Lower lobe of right lung (tissue), 2 donors: ENCODE results near the gene GCC1. TPM values are rescaled to one million over a fixed set of nuclear protein-coding genes. Genes with fewer than 3 reads are reported as not detected.

ENCODE experiments used
- ATAC-seq, 2 donors: fragments of 200-7000 bp; cut with Tn5 transposase; one replicate each; pipeline ENCODE4 v1.9.1; 2020 to 2022; ENCODE audit warnings: mild to moderate bottlenecking in 2 of 2, moderate library complexity in 2 of 2
- DNase-seq: peaks from one replicate; pipeline ENCODE4 v3.0.0-alpha.2; 2020
- H3K27ac ChIP-seq: fragments of 200-600 bp; one replicate; pipeline ENCODE4 v1.8.0; 2022
- H3K27me3 ChIP-seq: fragments of 200-600 bp; one replicate; pipeline ENCODE4 v1.8.0; 2022; ENCODE audit warnings: low read depth
- H3K36me3 ChIP-seq: fragments of 200-600 bp; one replicate; pipeline ENCODE4 v1.8.0; 2022; ENCODE audit warnings: mild to moderate bottlenecking
- H3K4me1 ChIP-seq: fragments of 200-600 bp; one replicate; pipeline ENCODE4 v1.8.0; 2022
- H3K4me3 ChIP-seq: fragments of 200-600 bp; one replicate; pipeline ENCODE4 v1.8.0; 2022; ENCODE audit warnings: mild to moderate bottlenecking
- H3K9me3 ChIP-seq: fragments of 200-600 bp; one replicate; pipeline ENCODE4 v1.8.0; 2022
- intact Hi-C: fragments of 100-400 bp; cut with DNase I; formaldehyde crosslinking; loops from one replicate; pipeline ENCODE4 v1.11.0; 2022
- total RNA-seq: library from RNA; stranded (reverse); fragmentation: NEBNext Ultra II Directional; extraction: Animal tissue kit (Norgen Biotek cat#: 25700); gene quantifications from one replicate; pipeline ENCODE4 v1.2.1, GENCODE V29; 2021
- TF ChIP-seq, protein P1 (sequence below): fragments of 200-600 bp; IDR thresholded peaks from one replicate; pipeline ENCODE4 v1.8.0; 2022; ENCODE audit warnings: antibody characterized with exemption, mild to moderate bottlenecking
- donor health status: DM: no; HTN: yes; CAD: no; lungs with severe emphysema.

Gene GCC1
- total RNA-seq, 1 donor from 2014 or later = 17.4 TPM

- peak overlapping the region; percentile 87 for H3K27ac ChIP-seq
- peak; percentile 62 for DNase-seq
- H3K9me3 ChIP-seq = no peaks in the 10 kb centered on the region
- H3K27me3 ChIP-seq = no peaks in the 10 kb centered on the region
- peak overlapping the region; percentile 95 for H3K4me3 ChIP-seq
- intact Hi-C loops = no loop called here
- peaks cover 32% of the 10 kb centered on the region for H3K4me1 ChIP-seq
- peak; percentile 48 to 65 for ATAC-seq
- peaks cover 27% of the 10 kb centered on the region for H3K36me3 ChIP-seq
- TF ChIP-seq, protein P1, sequence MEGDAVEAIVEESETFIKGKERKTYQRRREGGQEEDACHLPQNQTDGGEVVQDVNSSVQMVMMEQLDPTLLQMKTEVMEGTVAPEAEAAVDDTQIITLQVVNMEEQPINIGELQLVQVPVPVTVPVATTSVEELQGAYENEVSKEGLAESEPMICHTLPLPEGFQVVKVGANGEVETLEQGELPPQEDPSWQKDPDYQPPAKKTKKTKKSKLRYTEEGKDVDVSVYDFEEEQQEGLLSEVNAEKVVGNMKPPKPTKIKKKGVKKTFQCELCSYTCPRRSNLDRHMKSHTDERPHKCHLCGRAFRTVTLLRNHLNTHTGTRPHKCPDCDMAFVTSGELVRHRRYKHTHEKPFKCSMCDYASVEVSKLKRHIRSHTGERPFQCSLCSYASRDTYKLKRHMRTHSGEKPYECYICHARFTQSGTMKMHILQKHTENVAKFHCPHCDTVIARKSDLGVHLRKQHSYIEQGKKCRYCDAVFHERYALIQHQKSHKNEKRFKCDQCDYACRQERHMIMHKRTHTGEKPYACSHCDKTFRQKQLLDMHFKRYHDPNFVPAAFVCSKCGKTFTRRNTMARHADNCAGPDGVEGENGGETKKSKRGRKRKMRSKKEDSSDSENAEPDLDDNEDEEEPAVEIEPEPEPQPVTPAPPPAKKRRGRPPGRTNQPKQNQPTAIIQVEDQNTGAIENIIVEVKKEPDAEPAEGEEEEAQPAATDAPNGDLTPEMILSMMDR = peak; percentile 28
These were observed 3.5 kb upstream of the GCC1 start for GRCh38 chr7:127588697-127589482.

DNA sequence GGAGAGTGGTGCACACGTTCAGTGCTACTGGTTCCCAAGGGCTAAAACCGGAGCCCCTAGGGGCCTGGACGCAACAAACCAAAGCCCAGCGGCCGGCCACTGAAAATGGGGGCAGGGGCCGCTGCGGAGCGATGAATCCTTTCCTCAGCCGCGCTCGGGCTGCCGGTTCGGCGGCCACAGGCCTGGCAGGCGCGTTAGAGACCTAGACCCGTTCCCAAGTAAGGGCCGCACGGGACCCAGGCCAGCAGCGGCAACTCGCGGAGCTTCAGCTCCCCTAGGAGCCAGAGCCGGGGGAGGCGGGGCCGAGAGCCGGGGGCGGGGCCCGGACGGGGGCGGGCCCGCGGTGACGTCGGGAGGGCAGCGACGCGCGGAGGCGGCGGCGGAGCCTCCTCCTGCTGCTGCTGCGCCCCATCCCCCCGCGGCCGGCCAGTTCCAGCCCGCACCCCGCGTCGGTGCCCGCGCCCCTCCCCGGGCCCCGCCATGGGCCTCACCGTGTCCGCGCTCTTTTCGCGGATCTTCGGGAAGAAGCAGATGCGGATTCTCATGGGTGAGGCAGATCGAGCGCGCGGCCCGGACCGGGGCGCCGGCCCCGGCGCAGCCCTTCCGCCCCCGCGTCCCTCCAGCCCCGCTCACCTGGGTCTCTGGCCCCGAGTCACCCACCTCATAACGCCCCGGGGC lies 2.8 kb upstream of the GCC1 start, which contains the start of gene ARF5:
Gene ARF5, plus strand, starts transcription at position 393 of the 678 bp plus-strand sequence. Its CDS starts 88 bp downstream, at position 481.
- Histone ChIP-seq H3K9me3 (no peaks in the 10 kb centered on the region), H3K27ac (peak within 1 kb of the TSS; percentile 87), H3K4me1 (peaks cover 40% of the 10 kb centered on the region), H3K36me3 (peaks cover 29% of the 10 kb centered on the region), H3K27me3 (no peaks in the 10 kb centered on the region), H3K4me3 (peak within 1 kb of the TSS; percentile 95)
- ATAC-seq (peak; percentile 95), DNase-seq (peak; percentile 91)
- intact Hi-C loops = no loop called here
- TF ChIP-seq, protein P1 = no peak

GRCh38 chr7:127587663-127588018 lies 2.2 kb upstream of the GCC1 start:
- Histone ChIP-seq H3K4me1 (peaks cover 45% of the 10 kb centered on the region), H3K36me3 (peaks cover 33% of the 10 kb centered on the region), H3K27me3 (no peaks in the 10 kb centered on the region), H3K27ac (peak overlapping the region; percentile 87), H3K4me3 (peak overlapping the region; percentile 95), H3K9me3 (no peaks in the 10 kb centered on the region)
- intact Hi-C loops = no loop called here
- TF ChIP-seq, protein P1 = no peak
- no peak for DNase-seq
- no peak for ATAC-seq

DNA sequence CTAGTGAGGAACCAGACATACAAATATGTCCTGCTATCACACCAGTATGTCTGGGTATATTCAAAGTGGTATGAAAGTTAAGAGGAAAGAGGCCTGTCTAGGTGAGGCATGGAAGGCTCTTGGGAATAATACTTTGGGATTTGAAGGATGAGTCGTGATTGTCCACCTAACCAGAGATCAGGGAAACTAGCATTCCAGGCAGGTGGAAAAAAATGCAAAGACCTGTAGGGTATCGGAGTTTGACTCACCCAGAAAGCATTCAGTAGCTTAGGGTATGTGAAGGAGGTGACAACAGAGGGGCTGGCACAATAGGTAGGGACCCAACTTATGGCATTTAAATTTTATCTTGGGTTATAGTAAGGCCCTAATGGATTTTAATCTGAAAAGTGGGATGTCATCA lies 950 bp upstream of the GCC1 start:
- Histone ChIP-seq H3K4me3 (no peak overlapping the region), H3K9me3 (no peaks in the 10 kb centered on the region), H3K27ac (no peak overlapping the region), H3K27me3 (no peaks in the 10 kb centered on the region), H3K4me1 (peaks cover 58% of the 10 kb centered on the region), H3K36me3 (peaks cover 33% of the 10 kb centered on the region)
- intact Hi-C loops = no loop called here
- TF ChIP-seq, protein P1 = no peak
- DNase-seq (no peak), ATAC-seq (no peak)

DNA sequence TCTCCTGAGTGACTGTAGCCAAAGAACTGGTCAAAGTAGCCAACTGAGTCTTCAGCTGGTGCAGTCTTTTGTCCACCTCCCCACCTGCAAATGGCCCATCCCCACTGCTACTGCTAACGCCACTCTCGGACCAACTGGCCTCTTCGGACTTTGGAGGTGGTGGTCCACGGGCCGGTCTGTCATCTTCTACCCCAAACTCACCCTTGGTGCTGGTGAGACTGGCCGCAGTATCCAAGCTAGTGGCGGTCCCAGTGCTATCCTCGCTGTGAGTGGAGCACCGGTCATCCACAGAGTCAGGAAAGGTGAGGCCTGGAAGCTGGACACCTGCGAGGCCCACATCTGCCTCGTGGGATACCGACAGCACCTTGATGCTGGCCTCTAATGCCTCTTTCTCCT lies 750 bp downstream of the GCC1 start:
- peaks cover 54% of the 10 kb centered on the region for H3K4me1 ChIP-seq

More for the DNA sequence above, 750 bp downstream of the GCC1 start:
- peak overlapping the region; percentile 92 for H3K27ac ChIP-seq
- TF ChIP-seq, protein P1 = no peak
- no peak for DNase-seq
- H3K27me3 ChIP-seq = no peaks in the 10 kb centered on the region
- no peak for ATAC-seq
- H3K9me3 ChIP-seq = no peaks in the 10 kb centered on the region
- intact Hi-C loops = no loop called here
- peak overlapping the region; percentile 89 for H3K4me3 ChIP-seq
- H3K36me3 ChIP-seq = peaks cover 32% of the 10 kb centered on the region
